ENCODE data around the gene MIA2. TPM values are rescaled to one million over a fixed set of nuclear protein-coding genes. Genes with fewer than 3 reads are reported as not detected.

MIA2 gene
- polyA plus RNA-seq, 1 experiment, result 16.5 TPM

DNA sequence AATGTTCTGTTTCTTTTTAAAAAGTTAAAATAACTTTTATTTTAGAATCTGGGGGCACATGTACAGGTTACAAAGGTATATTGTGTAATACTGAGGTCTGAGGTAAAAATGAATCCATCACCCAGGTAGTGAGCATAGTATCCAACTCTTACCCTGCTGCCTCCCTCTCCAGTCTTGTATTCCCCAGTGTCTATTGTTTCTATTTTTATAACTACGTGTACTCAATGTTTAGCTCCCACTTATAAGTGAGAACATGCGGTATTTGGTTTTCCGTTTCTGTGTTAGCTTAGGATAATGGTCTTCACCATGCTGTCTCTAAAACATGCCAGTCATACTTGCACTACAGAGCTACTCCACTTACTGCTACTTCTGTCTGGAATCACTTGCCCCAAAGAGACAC, 190.1 kb downstream of the MIA2 start:
- CTCF ChIA-PET, result no interaction called here
- TF ChIP-seq, protein P1, sequence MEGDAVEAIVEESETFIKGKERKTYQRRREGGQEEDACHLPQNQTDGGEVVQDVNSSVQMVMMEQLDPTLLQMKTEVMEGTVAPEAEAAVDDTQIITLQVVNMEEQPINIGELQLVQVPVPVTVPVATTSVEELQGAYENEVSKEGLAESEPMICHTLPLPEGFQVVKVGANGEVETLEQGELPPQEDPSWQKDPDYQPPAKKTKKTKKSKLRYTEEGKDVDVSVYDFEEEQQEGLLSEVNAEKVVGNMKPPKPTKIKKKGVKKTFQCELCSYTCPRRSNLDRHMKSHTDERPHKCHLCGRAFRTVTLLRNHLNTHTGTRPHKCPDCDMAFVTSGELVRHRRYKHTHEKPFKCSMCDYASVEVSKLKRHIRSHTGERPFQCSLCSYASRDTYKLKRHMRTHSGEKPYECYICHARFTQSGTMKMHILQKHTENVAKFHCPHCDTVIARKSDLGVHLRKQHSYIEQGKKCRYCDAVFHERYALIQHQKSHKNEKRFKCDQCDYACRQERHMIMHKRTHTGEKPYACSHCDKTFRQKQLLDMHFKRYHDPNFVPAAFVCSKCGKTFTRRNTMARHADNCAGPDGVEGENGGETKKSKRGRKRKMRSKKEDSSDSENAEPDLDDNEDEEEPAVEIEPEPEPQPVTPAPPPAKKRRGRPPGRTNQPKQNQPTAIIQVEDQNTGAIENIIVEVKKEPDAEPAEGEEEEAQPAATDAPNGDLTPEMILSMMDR (IDR thresholded peaks at IDR 0.05; ENCODE audit: low read depth, low read length), result no peak
- no peak for DNase-seq (ENCODE audit: low read depth, low spot score)
- Histone ChIP-seq H3K27ac (ENCODE audit: low read depth, low read length) (no peak overlapping the region), H3K9me3 (ENCODE audit: control insufficient read depth, insufficient read depth, low read length) (no peaks in the 10 kb centered on the region), H3K4me3 (ENCODE audit: low read depth, low read length) (no peak overlapping the region), H3K27me3 (ENCODE audit: control insufficient read depth, insufficient read depth, low read length) (no peaks in the 10 kb centered on the region)
- POLR2A ChIA-PET, result no interaction called here

DNA sequence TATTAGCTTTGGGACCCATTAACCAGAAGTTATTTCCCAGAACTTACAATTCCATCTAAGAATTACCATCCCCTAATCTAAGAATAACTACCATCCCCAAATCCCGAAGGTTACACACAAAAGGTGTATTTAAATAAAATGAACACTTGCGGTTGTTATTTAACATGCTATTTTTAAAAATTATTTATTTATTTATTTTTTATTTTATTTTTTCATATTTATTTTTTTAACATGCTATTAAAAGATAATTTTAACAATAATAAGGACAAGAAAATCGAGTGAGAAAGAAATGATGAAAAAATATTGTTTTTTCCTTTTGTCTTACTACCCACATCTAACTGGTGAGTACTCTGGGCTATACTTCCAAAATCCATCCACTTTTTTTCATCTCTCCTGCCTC, 192.2 kb downstream of the MIA2 start:
- TF ChIP-seq, protein P1 (IDR thresholded peaks at IDR 0.05; ENCODE audit: low read depth, low read length), result no peak
- no peaks in the 10 kb centered on the region for H3K9me3 ChIP-seq (ENCODE audit: control insufficient read depth, insufficient read depth, low read length)
- H3K27ac ChIP-seq (ENCODE audit: low read depth, low read length), result no peak overlapping the region
- no peaks in the 10 kb centered on the region for H3K27me3 ChIP-seq (ENCODE audit: control insufficient read depth, insufficient read depth, low read length)
- CTCF ChIA-PET, result interaction anchor here (0.6 to 2.5 kb wide), 10 partner anchors 9 to 326 kb away, joined by 3 to 14 read pairs (median 3); partner anchors contain the start of gene TRAPPC6B
- H3K4me3 ChIP-seq (ENCODE audit: low read depth, low read length), result no peak overlapping the region
- POLR2A ChIA-PET, result no interaction called here
- no peak for DNase-seq (ENCODE audit: low read depth, low spot score)

DNA sequence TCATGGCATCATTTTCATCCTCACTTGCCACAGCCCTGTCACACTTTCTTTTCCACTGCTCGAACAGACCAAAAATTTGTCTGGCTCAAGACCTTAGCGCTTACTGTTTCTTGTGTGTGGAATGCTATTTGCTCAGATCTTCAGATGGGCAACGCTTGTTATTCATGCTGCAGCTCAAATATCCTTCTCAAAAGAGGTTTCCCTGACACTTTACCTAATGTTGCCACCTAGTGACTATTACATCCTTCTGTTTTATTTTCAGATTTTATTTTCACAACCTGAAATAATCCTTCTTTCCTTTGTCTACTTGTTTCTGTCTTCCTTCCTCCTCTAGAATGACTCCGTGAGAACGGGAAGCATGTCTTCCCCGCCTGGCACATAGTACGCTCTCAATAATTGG, 192.9 kb downstream of the MIA2 start:
- POLR2A ChIA-PET, result no interaction called here
- H3K27ac ChIP-seq (ENCODE audit: low read depth, low read length), result no peak overlapping the region
- DNase-seq (ENCODE audit: low read depth, low spot score), result no peak
- H3K27me3 ChIP-seq (ENCODE audit: control insufficient read depth, insufficient read depth, low read length), result no peaks in the 10 kb centered on the region
- no peak overlapping the region for H3K4me3 ChIP-seq (ENCODE audit: low read depth, low read length)
- TF ChIP-seq, protein P1 (IDR thresholded peaks at IDR 0.05; ENCODE audit: low read depth, low read length), result peak; percentile 36; the same call in 1 of the 2 replicates
- CTCF ChIA-PET, result interaction anchor here (0.7 to 2.5 kb wide), 9 partner anchors 10 to 327 kb away, joined by 3 to 14 read pairs (median 3); partner anchors contain the start of gene TRAPPC6B
- no peaks in the 10 kb centered on the region for H3K9me3 ChIP-seq (ENCODE audit: control insufficient read depth, insufficient read depth, low read length)

DNA sequence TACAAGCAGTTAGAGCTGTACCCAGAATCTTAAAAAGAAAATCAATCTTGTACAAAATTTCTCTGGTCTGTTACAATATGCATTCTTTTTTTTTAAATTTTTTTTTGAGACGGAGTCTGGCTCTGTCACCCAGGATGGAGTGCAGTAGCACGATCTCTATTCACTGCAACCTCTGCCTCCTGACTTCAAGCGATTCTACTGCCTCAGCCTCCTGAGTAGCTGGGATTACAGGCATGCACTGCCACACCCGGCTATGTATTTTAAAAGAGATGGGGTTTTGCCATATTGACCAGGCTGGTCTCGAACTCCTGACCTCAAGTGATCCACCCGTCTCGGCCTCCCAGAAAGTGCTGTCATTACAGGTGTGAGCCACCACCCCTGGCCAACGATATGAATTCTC, 194.4 kb downstream of the MIA2 start:
- ChIA-PET POLR2A (no interaction called here), CTCF (interaction anchor here (0.6 kb wide), 1 partner anchor 326 kb away, joined by 8 read pairs; no protein-coding TSS in a partner anchor)
- H3K27me3 ChIP-seq (ENCODE audit: control insufficient read depth, insufficient read depth, low read length), result no peaks in the 10 kb centered on the region
- H3K9me3 ChIP-seq (ENCODE audit: control insufficient read depth, insufficient read depth, low read length), result no peaks in the 10 kb centered on the region
- DNase-seq (ENCODE audit: low read depth, low spot score), result no peak
- H3K4me3 ChIP-seq (ENCODE audit: low read depth, low read length), result no peak overlapping the region
- TF ChIP-seq, protein P1 (IDR thresholded peaks at IDR 0.05; ENCODE audit: low read depth, low read length), result no peak
- no peak overlapping the region for H3K27ac ChIP-seq (ENCODE audit: low read depth, low read length)

DNA sequence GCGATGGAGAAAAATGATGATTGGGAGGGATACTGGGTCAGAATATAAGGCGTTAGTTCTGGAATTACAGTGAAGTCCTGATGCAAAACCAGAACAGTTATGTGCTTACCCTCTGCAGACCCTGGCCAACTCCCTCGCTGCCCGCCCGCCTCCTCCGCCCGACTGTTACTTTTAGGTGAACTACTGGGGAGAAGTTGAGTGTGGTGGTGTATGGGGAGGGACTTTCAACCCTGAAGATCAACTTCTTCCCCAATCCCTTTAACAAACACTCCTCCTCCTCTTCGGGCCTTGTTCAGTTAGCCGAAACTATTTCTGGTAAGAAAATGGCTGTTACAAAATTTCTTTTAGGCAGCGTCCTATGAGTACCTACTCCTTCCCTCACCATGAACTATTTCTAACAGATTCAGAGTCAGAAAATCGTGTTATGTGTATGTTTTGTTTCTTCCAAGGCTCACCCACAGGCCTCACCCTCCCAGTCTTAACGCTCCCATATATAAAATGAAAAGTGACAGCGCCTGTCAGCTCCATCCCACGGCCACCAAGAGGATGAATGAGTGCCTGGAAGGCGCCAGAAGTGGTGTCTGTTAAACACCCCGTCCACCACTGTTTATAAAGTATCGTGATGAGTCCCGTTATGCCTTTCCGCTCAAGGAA, 197.2 kb downstream of the MIA2 start:
- Histone ChIP-seq H3K27me3 (ENCODE audit: control insufficient read depth, insufficient read depth, low read length) (no peaks in the 10 kb centered on the region), H3K9me3 (ENCODE audit: control insufficient read depth, insufficient read depth, low read length) (no peaks in the 10 kb centered on the region), H3K4me3 (ENCODE audit: low read depth, low read length) (peak overlapping the region; percentile 94), H3K27ac (ENCODE audit: low read depth, low read length) (peak overlapping the region; percentile 58)
- no peak for DNase-seq (ENCODE audit: low read depth, low spot score)
- TF ChIP-seq, protein P1 (IDR thresholded peaks at IDR 0.05; ENCODE audit: low read depth, low read length), result no peak
- ChIA-PET POLR2A (no interaction called here), CTCF (no interaction called here)
